NOMO-1 (cell line): ENCODE data around the gene NPEPL1.
"Not testable (repeated sequence)": the region's sequence is repeated elsewhere in the genome, so short reads cannot be mapped to it uniquely, and the experiment has no call there.

Experiments
- DNase-seq, 2 experiments: peaks; one replicate each; lab custom pipeline; 2025; ENCODE audit not compliant: unreplicated experiment in 2 of 2; lab: John Stamatoyannopoulos, UW

Gene NPEPL1

DNA sequence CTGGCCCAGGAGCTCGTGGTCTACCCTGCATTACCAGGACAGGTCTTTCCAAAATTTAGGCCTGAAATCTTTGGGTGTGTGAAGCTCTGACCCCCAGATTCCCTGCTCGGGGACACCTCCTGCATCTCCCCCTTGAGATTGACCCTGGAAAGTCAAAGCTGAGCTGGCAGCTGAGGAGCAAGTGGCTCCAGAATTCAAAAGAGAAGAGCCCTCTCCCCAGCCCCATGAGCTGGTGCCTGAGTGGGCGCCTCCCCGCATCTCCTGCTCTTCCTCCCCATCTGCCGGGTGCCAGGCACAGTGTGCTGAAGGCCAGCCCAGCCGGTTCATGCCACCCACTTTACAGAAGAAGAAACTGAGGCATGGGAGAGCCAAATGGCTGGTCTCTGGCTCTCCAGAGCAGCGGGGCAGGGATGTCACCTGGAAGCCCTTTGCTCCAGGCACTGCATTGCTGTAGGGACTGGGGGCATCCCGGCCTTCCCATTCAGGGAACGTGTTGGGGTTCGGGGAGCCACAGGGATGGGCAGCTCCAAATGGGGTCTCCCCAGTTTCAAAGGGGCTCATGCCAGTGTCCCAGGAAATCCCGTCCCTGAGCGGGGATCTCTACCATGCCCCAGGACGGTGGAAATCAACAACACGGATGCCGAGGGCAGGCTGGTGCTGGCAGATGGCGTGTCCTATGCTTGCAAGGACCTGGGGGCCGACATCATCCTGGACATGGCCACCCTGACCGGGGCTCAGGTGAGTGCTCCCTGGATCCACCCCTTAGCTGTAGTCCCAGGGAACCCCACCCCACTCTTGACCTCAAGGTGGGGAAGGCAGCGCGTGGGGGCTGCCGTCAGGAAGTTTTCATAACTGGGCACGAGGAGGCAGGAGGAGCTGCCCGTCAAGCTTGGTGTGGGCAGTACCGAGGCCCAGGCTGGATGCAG lies 20.5 kb downstream of the NPEPL1 start:
- no peak for DNase-seq

GRCh38 chr20:58713801-58714339 lies 21.3 kb downstream of the NPEPL1 start:
- no peak for DNase-seq

GRCh38 chr20:58714340-58714922 lies 21.8 kb downstream of the NPEPL1 start:
- no peak for DNase-seq

- DNase-seq: no peak
These were observed 22.3 kb downstream of the NPEPL1 start for GRCh38 chr20:58714923-58715351.

DNA sequence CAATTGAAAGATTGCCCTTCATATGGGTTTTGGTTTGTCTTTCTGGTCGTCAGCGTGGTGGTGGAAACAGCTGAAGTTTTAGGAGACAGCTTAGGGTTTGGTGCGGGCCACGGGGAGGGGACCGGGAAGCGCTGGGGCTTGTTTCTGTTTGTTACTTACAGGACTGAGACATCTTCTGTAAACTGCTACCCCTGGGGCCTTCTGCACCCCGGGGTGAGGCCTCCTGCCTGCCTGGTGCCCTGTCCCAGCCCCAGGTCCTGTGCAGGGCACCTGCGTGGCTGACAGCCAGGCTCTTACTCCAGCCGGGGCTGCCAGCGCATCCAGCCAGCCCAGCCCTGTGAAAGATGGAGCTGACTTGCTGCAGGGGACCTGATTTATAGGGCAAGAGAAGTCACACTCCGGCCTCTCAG lies 22.8 kb downstream of the NPEPL1 start:
- no peak for DNase-seq

GRCh38 chr20:58715801-58716475 lies 23.3 kb downstream of the NPEPL1 start:
- no peak for DNase-seq

GRCh38 chr20:58716476-58717277 lies 24.1 kb downstream of the NPEPL1 start:
- DNase-seq: no peak

- DNase-seq: no peak
These were observed 24.9 kb downstream of the NPEPL1 start for GRCh38 chr20:58717278-58718091.

DNA sequence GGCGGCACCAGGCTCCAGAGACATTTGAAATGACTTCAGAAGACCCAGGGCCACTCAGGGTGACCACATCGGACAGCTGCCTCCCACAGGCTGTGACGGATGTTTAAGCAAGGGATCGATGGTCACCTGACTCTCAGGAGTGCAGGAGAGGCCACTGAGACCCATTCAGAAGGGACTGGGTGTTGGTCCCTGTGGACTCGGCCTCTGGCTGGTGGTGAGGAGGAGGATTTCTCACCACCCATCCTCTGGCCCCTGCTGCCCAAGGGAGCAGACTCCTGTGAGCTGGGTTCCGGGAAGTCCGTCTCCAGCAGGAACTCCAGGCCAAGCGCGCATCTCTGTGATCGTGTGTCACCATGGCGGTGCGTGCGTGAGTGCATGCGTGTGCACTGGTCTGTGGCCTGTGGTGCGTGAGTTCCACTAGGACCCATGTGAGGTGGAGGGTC lies 25.5 kb downstream of the NPEPL1 start:
- no peak for DNase-seq

DNA sequence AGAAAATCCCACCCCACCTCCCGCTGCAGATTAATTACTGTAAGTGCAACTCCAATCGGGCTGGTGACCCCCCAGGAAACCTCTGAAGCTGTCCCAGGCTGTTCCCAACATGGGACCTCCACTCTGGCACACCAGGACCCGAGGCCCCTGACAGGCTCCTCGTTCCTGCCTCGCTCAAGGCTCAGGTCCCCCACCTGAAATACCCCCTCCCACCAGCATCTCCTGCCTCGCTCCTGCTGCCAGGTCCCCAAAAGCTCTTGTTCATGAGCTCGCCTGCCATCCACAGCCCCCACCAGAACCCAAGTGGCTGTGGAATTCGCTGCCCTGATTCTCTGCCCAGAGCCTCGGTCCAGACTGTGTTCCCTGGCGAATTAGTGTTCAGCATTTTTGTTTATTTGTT lies 26.1 kb downstream of the NPEPL1 start:
- no peak for DNase-seq

DNA sequence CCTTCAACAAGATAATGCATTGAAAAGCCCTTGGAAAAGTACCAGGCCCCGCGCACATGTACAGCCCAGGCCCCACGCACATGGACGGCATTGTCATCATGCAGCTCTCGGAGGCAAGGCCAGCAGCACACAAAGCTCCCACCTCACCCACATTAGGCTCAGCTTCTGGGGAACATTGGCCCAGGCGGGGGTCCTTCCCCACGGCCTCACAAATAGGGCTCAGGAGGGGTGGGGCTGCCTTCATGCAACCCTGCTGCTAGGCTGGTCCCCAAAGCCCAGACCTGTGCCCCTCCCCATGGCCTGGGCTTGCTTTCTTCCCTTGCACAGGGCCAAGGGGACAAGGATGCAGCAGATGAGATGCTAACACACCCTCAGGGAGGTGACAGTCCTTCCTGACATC lies 26.7 kb downstream of the NPEPL1 start:
- no peak for DNase-seq

GRCh38 chr20:58719971-58720371 lies 27.4 kb downstream of the NPEPL1 start:
- DNase-seq: no peak

GRCh38 chr20:58720890-58721289 lies 28.3 kb downstream of the NPEPL1 start:
- DNase-seq: no peak

GRCh38 chr20:58721951-58722778 lies 29.6 kb downstream of the NPEPL1 start:
- DNase-seq: no peak

DNA sequence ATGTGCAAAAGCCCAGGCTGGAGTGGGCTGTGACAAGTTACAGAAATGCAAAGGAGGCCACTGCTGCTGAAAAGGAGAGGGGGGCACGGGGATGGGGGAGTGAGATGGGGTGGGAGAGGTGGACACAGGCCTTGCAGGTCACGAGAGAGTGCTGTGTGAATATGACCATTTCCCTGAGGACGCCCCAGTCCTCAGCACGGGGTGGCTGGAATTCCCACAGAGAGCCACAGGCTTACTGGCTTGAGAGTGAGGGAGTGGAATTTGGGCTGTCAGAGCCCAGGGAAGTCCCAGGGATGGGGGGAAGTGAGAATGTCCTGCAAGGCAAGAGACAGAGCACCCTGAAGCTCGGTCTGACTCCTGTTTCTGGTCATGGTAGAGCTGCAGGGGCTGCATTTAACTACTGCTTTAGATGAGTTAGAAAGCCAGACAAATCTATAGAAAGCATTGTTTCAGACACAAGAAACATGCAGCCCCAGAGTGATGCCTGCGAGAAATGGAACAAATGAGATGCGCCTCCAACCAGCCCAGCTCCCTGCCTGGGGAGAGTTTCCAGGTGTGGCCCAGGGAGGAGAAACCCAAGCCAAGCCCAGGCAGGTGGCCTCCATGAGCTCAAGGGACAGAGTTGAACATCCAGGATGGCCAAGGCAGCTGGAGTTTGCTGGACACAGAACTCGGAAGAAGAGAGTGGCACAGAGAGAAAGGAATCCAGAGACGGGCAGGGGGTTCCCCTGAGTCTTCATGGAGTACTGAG lies 30.5 kb downstream of the NPEPL1 start:
- no peak for DNase-seq

DNA sequence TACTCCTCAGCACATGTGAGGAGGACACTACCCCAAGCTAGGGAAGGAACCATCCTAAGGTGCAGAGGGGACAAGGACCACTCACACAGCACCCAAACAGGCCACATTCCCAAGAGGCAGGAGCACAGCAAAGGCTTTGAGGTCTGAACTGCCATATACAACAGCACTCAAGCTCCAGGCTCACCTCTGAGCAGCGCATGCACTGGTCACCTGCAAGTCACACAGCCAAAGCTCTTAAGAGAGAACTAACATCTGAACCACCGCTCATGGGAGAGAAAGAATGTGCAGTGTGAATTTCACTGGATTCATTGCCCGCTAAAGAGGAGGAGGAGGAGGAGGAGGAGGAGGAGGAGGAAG lies 31.0 kb downstream of the NPEPL1 start:
- DNase-seq: no peak

GRCh38 chr20:58726156-58726555 lies 33.6 kb downstream of the NPEPL1 start:
- not testable (repeated sequence) for DNase-seq

- no peak for DNase-seq
These were observed 38.6 kb downstream of the NPEPL1 start for GRCh38 chr20:58731192-58731591.
